Measurements from ENCODE around the gene FCN2. TPM values are rescaled to one million over a fixed set of nuclear protein-coding genes. Genes with fewer than 3 reads are reported as not detected.

The FCN2 gene
- total and polyA plus RNA-seq, 9 of the 15 experiments (the other 6 are each of a cell fraction or from before 2014, with no cell fraction given): not detected

GRCh38 chr9:134842321-134842720 lies 38.3 kb upstream of the FCN2 start:
- H3K4me1 ChIP-seq (replicated peaks in 1 of 2; ENCODE audit: control insufficient read depth in 2 of 2, insufficient read depth in 2 of 2, low read length in 2 of 2): peaks cover 0 to 7% of the 10 kb centered on the region in 2 experiments; a peak in 1 of 5 replicates
- CTCF ChIA-PET (ENCODE audit: low intra/inter-chr PET ratio): no interaction called here
- H3K4me2 ChIP-seq (ENCODE audit: insufficient read depth, low read length): no peak overlapping the region
- no peak overlapping the region for H3K27ac ChIP-seq (ENCODE audit: extremely low read depth, low read depth, low read length)
- POLR2A ChIA-PET: no interaction called here
- no TSS peak for BruUV-seq (replicated peaks)
- TF ChIP-seq ELF4 (CRISPR knock-in tag; IDR thresholded peaks at IDR 0.05) (no peak), THAP7 (CRISPR knock-in tag; IDR thresholded peaks at IDR 0.05) (no peak), SREBF2 (CRISPR knock-in tag; IDR thresholded peaks at IDR 0.05) (no peak), PURB (CRISPR knock-in tag; IDR thresholded peaks at IDR 0.05; ENCODE audit: low read depth) (no peak), CREBBP (IDR thresholded peaks at IDR 0.05; ENCODE audit: low read depth, low read length) (no peak), NELFE (IDR thresholded peaks at IDR 0.05; ENCODE audit: insufficient read depth, insufficient read length) (no peak), CGGBP1 (CRISPR knock-in tag; IDR thresholded peaks at IDR 0.05) (no peak), ZBTB17 (CRISPR knock-in tag; IDR thresholded peaks at IDR 0.05) (no peak)
- 6% methylated on average over 19 of the region's 22 CpGs for WGBS (ENCODE audit: insufficient coverage, low coverage, missing lambda C conversion rate)
- H3K27me3 ChIP-seq (ENCODE audit: control insufficient read depth in 2 of 2, insufficient read depth in 2 of 2, low read length in 2 of 2): peaks cover 6 to 63% of the 10 kb centered on the region in 2 experiments; a peak in 4 of 5 replicates
- H3K4me3 ChIP-seq: no peak overlapping the region
- H3K9me1 ChIP-seq (ENCODE audit: control insufficient read depth, insufficient read depth, low read length): no peaks in the 10 kb centered on the region
- in situ Hi-C loops (cut with MboI) (no loop called here), intact Hi-C loops (cut with micrococcal nuclease) (no loop called here)
- H3K9me3 ChIP-seq (replicated peaks; ENCODE audit: control insufficient read depth, insufficient read depth, low read depth, low read length): no peaks in the 10 kb centered on the region
- no peak for ATAC-seq
- FAIRE-seq: no peak
- no peaks in the 10 kb centered on the region for H3K36me3 ChIP-seq (ENCODE audit: control insufficient read depth, insufficient read depth, low read length)
- no peaks in the 10 kb centered on the region for H3K79me2 ChIP-seq (ENCODE audit: control insufficient read depth, insufficient read depth, low read length)
- peaks cover 12% of the 10 kb centered on the region for H4K20me1 ChIP-seq (replicated peaks; ENCODE audit: control insufficient read depth, insufficient read depth, low read length)
- no peak overlapping the region for H2AFZ ChIP-seq (ENCODE audit: low read depth, low read length)
- peak in 1 of 4 experiments; percentile 20 for DNase-seq (ENCODE audit: extremely low read depth in 1 of 4, low spot score in 3 of 4)
- H3K9ac ChIP-seq (ENCODE audit: insufficient read depth in 1 of 2, low read depth in 2 of 2, low read length in 2 of 2): no peak overlapping the region

Data from K562 (cell line).